ENCODE results near the gene RIMBP2. TPM values are rescaled to one million over a fixed set of nuclear protein-coding genes. Genes with fewer than 3 reads are reported as not detected.

The RIMBP2 gene
- total RNA-seq, 1 donor from 2014 or later = not detected

- intact Hi-C loops (cut with micrococcal nuclease) = no loop called here
Measured at GRCh38 chr12:130486146-130486435, 230.0 kb downstream of the RIMBP2 start.

GRCh38 chr12:130485291-130486145 is 230.6 kb downstream of the RIMBP2 start:
- intact Hi-C loops (cut with micrococcal nuclease) = no loop called here

DNA sequence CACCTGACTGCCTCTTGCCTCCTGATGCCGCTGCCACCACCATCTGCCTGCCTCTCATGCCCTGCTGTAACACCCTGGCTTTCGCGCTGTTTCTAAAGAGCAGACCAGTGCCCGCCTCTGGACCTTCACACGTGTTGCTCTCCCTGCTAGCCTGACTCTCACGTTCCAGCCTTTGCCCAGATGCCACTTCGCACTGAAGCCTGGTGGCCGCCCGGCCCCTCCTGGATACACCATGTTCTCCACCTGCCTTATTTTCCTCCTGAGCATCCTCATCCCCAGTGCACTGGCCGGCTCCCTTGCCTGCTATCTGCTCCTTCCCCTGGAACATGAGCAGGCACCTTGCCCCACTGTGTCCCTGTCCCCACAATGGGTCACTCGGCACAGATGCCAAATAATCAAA is 231.9 kb downstream of the RIMBP2 start:
- intact Hi-C loops (cut with micrococcal nuclease) = no loop called here

GRCh38 chr12:130483616-130484180 is 232.4 kb downstream of the RIMBP2 start:
- intact Hi-C loops (cut with micrococcal nuclease) = no loop called here

GRCh38 chr12:130482448-130482847 is 233.7 kb downstream of the RIMBP2 start:
- intact Hi-C loops (cut with micrococcal nuclease) = no loop called here

DNA sequence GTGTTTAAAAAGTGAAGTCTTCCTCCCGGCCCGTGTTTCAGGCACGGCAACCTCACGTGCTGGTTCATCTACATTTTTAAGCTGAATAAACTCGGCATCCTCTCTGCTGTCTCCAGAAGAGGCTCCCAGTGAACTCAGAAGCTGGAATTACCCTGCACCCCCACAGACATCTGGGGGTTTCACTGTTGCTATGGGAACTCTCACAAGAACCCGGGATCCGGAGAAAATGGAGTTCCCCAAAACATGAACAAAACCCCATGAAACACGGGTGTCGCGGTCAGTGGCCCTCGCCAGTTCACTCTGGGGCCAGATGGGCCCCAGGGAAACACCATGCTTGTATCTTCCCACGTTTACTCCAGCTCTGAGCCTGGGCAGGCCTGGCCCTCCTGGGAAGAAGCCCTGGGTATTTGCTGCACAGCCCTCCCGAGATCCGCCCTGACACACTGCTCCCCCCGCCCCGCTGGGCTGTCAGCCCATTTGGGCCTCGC is 234.7 kb downstream of the RIMBP2 start:
- intact Hi-C loops (cut with micrococcal nuclease) = no loop called here

- intact Hi-C loops (cut with micrococcal nuclease) = no loop called here
Measured at GRCh38 chr12:130480887-130481286, 235.2 kb downstream of the RIMBP2 start.

- intact Hi-C loops (cut with micrococcal nuclease) = no loop called here
Measured at GRCh38 chr12:130480231-130480630, 235.9 kb downstream of the RIMBP2 start.

DNA sequence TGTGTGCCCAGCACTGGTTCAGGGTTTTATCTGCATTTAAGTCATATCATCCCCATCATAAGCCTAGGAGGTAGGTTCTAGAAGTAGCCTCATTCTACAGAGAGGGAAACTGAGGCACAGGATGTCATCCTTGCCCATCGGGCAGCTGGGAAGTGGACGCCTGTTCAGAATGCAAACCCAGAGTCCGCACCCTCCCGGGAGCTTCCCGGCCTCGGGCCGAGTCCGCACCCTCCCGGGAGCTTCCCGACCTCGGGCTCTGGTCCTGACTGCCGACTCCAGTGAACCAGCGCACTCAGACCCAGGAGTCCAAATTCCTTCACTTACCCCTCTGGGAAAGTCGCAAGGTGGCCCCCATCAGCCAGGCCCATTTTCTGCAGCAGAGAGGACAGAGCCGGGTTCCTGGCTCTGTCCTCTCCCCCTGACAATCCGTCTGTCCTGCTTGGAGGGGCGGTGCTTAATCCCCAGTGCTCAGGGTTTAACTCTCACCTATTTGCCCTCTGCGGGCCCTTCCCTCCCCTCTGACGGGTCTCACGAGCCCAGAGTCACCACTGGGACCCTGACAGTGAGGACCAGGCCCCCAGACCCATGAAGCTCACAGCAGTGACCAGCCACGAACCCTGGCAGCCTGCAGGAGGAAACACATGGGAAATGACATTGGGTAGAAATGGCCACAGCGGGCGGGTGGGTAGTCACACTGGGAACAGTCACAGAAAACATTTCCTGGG is 236.5 kb downstream of the RIMBP2 start:
- intact Hi-C loops (cut with micrococcal nuclease) = no loop called here

- intact Hi-C loops (cut with micrococcal nuclease) = no loop called here
Measured at GRCh38 chr12:130478786-130479185, 237.3 kb downstream of the RIMBP2 start.

- intact Hi-C loops (cut with micrococcal nuclease) = no loop called here
Measured at GRCh38 chr12:130477701-130478100, 238.4 kb downstream of the RIMBP2 start.

- intact Hi-C loops (cut with micrococcal nuclease) = no loop called here
Measured at GRCh38 chr12:130477266-130477665, 238.8 kb downstream of the RIMBP2 start.

GRCh38 chr12:130476451-130477135 is 239.5 kb downstream of the RIMBP2 start:
- intact Hi-C loops (cut with micrococcal nuclease) = no loop called here

GRCh38 chr12:130474599-130475269 is 241.4 kb downstream of the RIMBP2 start:
- intact Hi-C loops (cut with micrococcal nuclease) = no loop called here

GRCh38 chr12:130473266-130473665 is 242.8 kb downstream of the RIMBP2 start:
- intact Hi-C loops (cut with micrococcal nuclease) = no loop called here

DNA sequence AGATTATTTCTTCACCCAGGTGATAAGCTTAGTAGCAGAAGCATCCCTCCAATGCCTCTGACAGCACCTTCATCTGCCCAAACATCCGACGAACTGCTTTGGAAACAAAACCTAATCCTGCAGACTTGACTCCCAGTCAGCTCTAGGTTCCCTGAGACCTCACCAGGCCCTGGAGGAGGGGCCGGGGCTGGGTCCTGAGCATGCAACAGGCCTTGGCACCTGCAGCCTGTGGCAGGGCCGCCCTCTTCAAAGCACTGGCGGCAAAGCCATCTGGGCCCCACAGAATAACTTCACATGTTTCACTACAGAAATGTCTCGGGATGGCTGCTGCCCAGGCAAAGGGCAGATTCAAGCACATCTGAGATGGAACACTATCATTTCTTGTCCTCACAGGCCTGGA is 245.1 kb downstream of the RIMBP2 start:
- intact Hi-C loops (cut with micrococcal nuclease) = no loop called here

DNA sequence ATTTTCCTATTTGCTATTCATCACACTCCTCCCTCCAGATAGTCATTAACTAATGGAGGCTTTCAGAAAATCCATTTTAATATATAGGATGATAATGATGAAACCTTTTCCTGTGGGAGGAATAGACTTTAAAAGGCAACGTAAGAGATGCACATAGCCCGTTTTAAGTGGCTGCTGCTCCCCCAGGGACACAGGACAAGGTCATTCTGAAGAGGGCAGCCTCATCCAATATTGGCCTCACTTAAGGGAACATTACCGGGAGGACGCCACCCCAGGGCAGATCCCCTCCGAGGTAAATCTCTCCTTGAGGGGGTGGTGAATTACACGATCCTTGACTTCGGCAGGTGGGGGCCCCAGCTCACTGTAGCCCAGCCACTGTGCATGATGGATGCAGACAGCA is 246.5 kb downstream of the RIMBP2 start:
- intact Hi-C loops (cut with micrococcal nuclease) = no loop called here

GRCh38 chr12:130468700-130469245 is 247.3 kb downstream of the RIMBP2 start:
- intact Hi-C loops (cut with micrococcal nuclease) = no loop called here

DNA sequence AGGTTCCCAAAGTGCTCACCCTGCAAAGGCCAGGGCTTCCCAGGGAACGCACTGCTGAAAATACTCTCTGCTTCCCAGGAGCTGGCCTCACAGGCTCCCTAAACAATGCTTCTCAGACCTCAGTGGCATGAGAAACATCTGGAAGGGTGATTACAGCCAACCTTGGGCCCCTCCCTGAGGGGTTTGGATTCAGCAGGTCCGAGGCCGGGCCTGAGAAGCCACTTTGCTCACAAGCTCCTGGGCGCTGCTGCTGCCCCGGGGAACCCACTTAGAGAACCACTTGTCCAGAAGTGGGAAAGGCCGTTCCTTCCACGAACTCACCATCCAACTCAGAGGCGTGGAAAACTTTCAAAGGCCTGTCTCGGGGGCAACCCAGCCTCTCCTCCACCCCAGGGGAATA is 247.9 kb downstream of the RIMBP2 start:
- intact Hi-C loops (cut with micrococcal nuclease) = no loop called here

GRCh38 chr12:130465626-130466025 is 250.5 kb downstream of the RIMBP2 start:
- intact Hi-C loops (cut with micrococcal nuclease) = no loop called here

- intact Hi-C loops (cut with micrococcal nuclease) = no loop called here
Measured at GRCh38 chr12:130465046-130465445, 251.1 kb downstream of the RIMBP2 start.
